Nephron progenitor cell (in vitro differentiated cells): ENCODE data around the gene RP9.

ENCODE experiments used
- DNase-seq: peaks from one replicate; pipeline ENCODE4 v3.0.0; 2021
- H3K27ac Mint-ChIP-seq: 2 replicates; pipeline ENCODE4 v1.8.0; 2021; ENCODE audit warnings: mild to moderate bottlenecking, moderate library complexity, mixed read lengths
- H3K27me3 Mint-ChIP-seq: 2 replicates; pipeline ENCODE4 v1.8.0; 2021; ENCODE audit warnings: mild to moderate bottlenecking, low read depth, mixed read lengths; ENCODE audit not compliant: poor library complexity
- H3K36me3 Mint-ChIP-seq: 2 replicates; pipeline ENCODE4 v1.8.0; 2021; ENCODE audit warnings: low read depth, mixed read lengths
- H3K4me1 Mint-ChIP-seq: 2 replicates; pipeline ENCODE4 v1.8.0; 2021; ENCODE audit warnings: mixed read lengths
- H3K4me3 Mint-ChIP-seq: 2 replicates; pipeline ENCODE4 v1.8.0; 2021; ENCODE audit warnings: mild to moderate bottlenecking, moderate library complexity, mixed read lengths
- H3K9me3 Mint-ChIP-seq: 2 replicates; pipeline ENCODE4 v1.8.0; 2021; ENCODE audit warnings: mild to moderate bottlenecking, moderate library complexity, mixed read lengths
- TF ChIP-seq, protein P1 (sequence below): fragments of 200-600 bp; sonication (generic); IDR thresholded peaks from 2 replicates; pipeline ENCODE4 v1.5.0; 2021; ENCODE audit warnings: antibody characterized with exemption

The RP9 gene

GRCh38 chr7:33128990-33129805, 20.0 kb upstream of the RP9 start, which contains the start of gene BBS9:
TSS of gene BBS9 (plus strand) at chr7:33129564. CDS start at chr7:33146253, 16,689 bp downstream.
- Mint-ChIP-seq H3K4me1 (peaks cover 24% of the 10 kb centered on the region), H3K4me3 (peak within 1 kb of the TSS; percentile 98), H3K27me3 (peaks cover 7% of the 10 kb centered on the region), H3K36me3 (no peaks in the 10 kb centered on the region), H3K27ac (peak within 1 kb of the TSS; percentile 93), H3K9me3 (peaks cover 3% of the 10 kb centered on the region)
- TF ChIP-seq, protein P1, sequence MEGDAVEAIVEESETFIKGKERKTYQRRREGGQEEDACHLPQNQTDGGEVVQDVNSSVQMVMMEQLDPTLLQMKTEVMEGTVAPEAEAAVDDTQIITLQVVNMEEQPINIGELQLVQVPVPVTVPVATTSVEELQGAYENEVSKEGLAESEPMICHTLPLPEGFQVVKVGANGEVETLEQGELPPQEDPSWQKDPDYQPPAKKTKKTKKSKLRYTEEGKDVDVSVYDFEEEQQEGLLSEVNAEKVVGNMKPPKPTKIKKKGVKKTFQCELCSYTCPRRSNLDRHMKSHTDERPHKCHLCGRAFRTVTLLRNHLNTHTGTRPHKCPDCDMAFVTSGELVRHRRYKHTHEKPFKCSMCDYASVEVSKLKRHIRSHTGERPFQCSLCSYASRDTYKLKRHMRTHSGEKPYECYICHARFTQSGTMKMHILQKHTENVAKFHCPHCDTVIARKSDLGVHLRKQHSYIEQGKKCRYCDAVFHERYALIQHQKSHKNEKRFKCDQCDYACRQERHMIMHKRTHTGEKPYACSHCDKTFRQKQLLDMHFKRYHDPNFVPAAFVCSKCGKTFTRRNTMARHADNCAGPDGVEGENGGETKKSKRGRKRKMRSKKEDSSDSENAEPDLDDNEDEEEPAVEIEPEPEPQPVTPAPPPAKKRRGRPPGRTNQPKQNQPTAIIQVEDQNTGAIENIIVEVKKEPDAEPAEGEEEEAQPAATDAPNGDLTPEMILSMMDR = no peak
- DNase-seq = peak; percentile 98

- TF ChIP-seq, protein P1 = no peak
- no peak overlapping the region for H3K27ac Mint-ChIP-seq
These were observed 19.4 kb upstream of the RP9 start for GRCh38 chr7:33128631-33128989.

DNA sequence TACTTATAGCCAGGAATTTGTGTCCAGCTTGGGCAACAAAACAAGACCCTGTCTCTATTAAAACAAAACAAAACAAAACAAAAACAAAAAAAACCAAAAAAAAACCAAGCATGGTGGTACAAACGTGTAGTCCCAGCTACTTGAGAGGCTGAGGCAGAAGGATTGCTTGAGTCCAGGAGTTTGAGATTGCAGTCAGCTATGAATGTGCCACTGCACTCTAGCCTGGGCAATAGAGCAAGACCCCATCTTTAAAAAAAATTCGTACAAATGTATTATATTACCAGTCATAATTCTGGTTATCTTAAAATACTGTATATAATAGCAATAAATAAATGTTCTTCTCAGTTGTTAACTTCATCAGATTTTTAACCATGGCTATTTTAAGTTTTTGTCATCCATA, 17.9 kb upstream of the RP9 start:
- H3K4me1 Mint-ChIP-seq = peaks cover 23% of the 10 kb centered on the region
- no peaks in the 10 kb centered on the region for H3K9me3 Mint-ChIP-seq
- H3K27ac Mint-ChIP-seq = no peak overlapping the region
- H3K27me3 Mint-ChIP-seq = peaks cover 9% of the 10 kb centered on the region
- TF ChIP-seq, protein P1 = no peak
- no peaks in the 10 kb centered on the region for H3K36me3 Mint-ChIP-seq
- DNase-seq = no peak
- H3K4me3 Mint-ChIP-seq = no peak overlapping the region

More at GRCh38 chr7:33128631-33128989, 19.4 kb upstream of the RP9 start:
- Mint-ChIP-seq H3K27me3 (peaks cover 7% of the 10 kb centered on the region), H3K4me3 (peak overlapping the region; percentile 98), H3K9me3 (peaks cover 3% of the 10 kb centered on the region), H3K36me3 (no peaks in the 10 kb centered on the region), H3K4me1 (peaks cover 24% of the 10 kb centered on the region)
- no peak for DNase-seq

- H3K27ac Mint-ChIP-seq = no peak overlapping the region
- no peaks in the 10 kb centered on the region for H3K4me1 Mint-ChIP-seq
- no peak for DNase-seq
- TF ChIP-seq, protein P1 = no peak
- peaks cover 7% of the 10 kb centered on the region for H3K36me3 Mint-ChIP-seq
- H3K9me3 Mint-ChIP-seq = peaks cover 37% of the 10 kb centered on the region
- no peak overlapping the region for H3K4me3 Mint-ChIP-seq
- H3K27me3 Mint-ChIP-seq = peaks cover 42% of the 10 kb centered on the region
These were observed 9.2 kb upstream of the RP9 start for GRCh38 chr7:33118383-33118782.

- H3K4me3 Mint-ChIP-seq = no peak overlapping the region
- H3K27me3 Mint-ChIP-seq = peaks cover 52% of the 10 kb centered on the region
- no peak overlapping the region for H3K27ac Mint-ChIP-seq
- peaks cover 1% of the 10 kb centered on the region for H3K4me1 Mint-ChIP-seq
- H3K9me3 Mint-ChIP-seq = peaks cover 27% of the 10 kb centered on the region
- TF ChIP-seq, protein P1 = no peak
- no peak for DNase-seq
- peaks cover 7% of the 10 kb centered on the region for H3K36me3 Mint-ChIP-seq
These were observed 5.8 kb upstream of the RP9 start for GRCh38 chr7:33114976-33115375.

DNA sequence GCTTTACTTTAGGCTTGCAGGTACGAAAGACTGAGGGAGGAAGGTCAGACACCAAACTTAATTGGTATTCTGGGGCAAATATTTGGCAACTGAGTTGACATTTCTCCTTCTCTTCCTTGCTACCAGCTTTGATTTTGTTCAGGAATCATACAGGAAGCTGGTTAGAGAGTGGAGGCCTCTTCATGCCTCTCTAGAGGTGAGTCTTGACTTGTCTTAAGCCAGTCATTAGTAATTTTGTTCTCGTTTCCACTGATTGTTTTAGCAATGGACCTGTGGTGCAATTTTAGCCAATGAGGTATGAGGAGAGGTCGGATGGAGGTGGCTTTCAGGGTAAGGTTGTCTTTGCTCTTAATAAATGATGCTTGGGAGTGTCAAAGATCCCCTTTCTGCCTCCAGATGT, 2.4 kb upstream of the RP9 start:
- no peak for DNase-seq
- no peak overlapping the region for H3K4me3 Mint-ChIP-seq
- TF ChIP-seq, protein P1 = no peak
- H3K27me3 Mint-ChIP-seq = peaks cover 35% of the 10 kb centered on the region
- H3K9me3 Mint-ChIP-seq = no peaks in the 10 kb centered on the region
- no peaks in the 10 kb centered on the region for H3K36me3 Mint-ChIP-seq
- H3K27ac Mint-ChIP-seq = no peak overlapping the region
- peaks cover 28% of the 10 kb centered on the region for H3K4me1 Mint-ChIP-seq
